ENCODE measurements around the gene STPG4. TPM values are rescaled to one million over a fixed set of nuclear protein-coding genes. Genes with fewer than 3 reads are reported as not detected.
"Not testable (repeated sequence)": the region's sequence is repeated elsewhere in the genome, so short reads cannot be mapped to it uniquely, and the experiment has no call there.

The STPG4 gene
- polyA plus RNA-seq, 3 donors, result 0.14 to 0.30 (median 0.14) TPM

- no peak for DNase-seq
Observed at GRCh38 chr2:47128705-47129104, 26.4 kb downstream of the STPG4 start.

- DNase-seq, result no peak
Observed at GRCh38 chr2:47127862-47128543, 27.1 kb downstream of the STPG4 start.

- DNase-seq, result no peak
Observed at GRCh38 chr2:47126783-47127182, 28.3 kb downstream of the STPG4 start.

- DNase-seq, result not testable (repeated sequence)
Observed at GRCh38 chr2:47124740-47125139, 30.4 kb downstream of the STPG4 start.

GRCh38 chr2:47120424-47120823 lies 34.7 kb downstream of the STPG4 start:
- not testable (repeated sequence) for DNase-seq

- no peak for DNase-seq
Observed at GRCh38 chr2:47119001-47119400, 36.1 kb downstream of the STPG4 start.

- no peak for DNase-seq
Observed at GRCh38 chr2:47118581-47118980, 36.5 kb downstream of the STPG4 start.

- no peak for DNase-seq
Observed at GRCh38 chr2:47112665-47113435, 42.3 kb downstream of the STPG4 start.

GRCh38 chr2:47109680-47110079 lies 45.4 kb downstream of the STPG4 start:
- DNase-seq, result no peak

- DNase-seq, result no peak
Observed at GRCh38 chr2:47109007-47109375, 46.1 kb downstream of the STPG4 start.

GRCh38 chr2:47108267-47109006 lies 46.7 kb downstream of the STPG4 start:
- DNase-seq, result not testable (repeated sequence)

GRCh38 chr2:47107201-47107600 lies 47.9 kb downstream of the STPG4 start:
- not testable (repeated sequence) for DNase-seq

- not testable (repeated sequence) for DNase-seq
Observed at GRCh38 chr2:47106231-47106630, 48.9 kb downstream of the STPG4 start.

- DNase-seq, result not testable (repeated sequence)
Observed at GRCh38 chr2:47099712-47100111, 55.4 kb downstream of the STPG4 start.

GRCh38 chr2:47098953-47099352 lies 56.2 kb downstream of the STPG4 start:
- DNase-seq, result no peak

- no peak for DNase-seq
Observed at GRCh38 chr2:47097563-47097962, 57.5 kb downstream of the STPG4 start.

GRCh38 chr2:47096451-47096850 lies 58.7 kb downstream of the STPG4 start:
- DNase-seq, result no peak

GRCh38 chr2:47095349-47096020 lies 59.6 kb downstream of the STPG4 start:
- DNase-seq, result no peak

GRCh38 chr2:47094511-47095142 lies 60.5 kb downstream of the STPG4 start:
- DNase-seq, result no peak

GRCh38 chr2:47093626-47094025 lies 61.5 kb downstream of the STPG4 start:
- DNase-seq, result no peak

- no peak for DNase-seq
Observed at GRCh38 chr2:47092465-47092864, 62.6 kb downstream of the STPG4 start.

GRCh38 chr2:47091118-47091517 lies 64.0 kb downstream of the STPG4 start:
- no peak for DNase-seq

Data from renal pelvis (tissue), 4 donors.